SK-N-SH (cell line): Measurements from ENCODE around the gene LTF.

Source experiments
- CTCF ChIP-seq: fragments of 200-600 bp; sonication (generic); IDR thresholded peaks from 2 replicates; pipeline ENCODE4 v1.6.1; 2017; ENCODE audit warnings: antibody characterized with exemption, mild to moderate bottlenecking, moderate library complexity
- EP300 ChIP-seq, 2 experiments: IDR thresholded peaks; 2 replicates each; pipeline versions ENCODE4 v1.4.0 to v1.6.1; 2012; ENCODE audit warnings: borderline replicate concordance in 1 of 2, low read depth in 1 of 2, low read length in 1 of 2
- EZH2phosphoT487 ChIP-seq: fragments of 200-600 bp; sonication (generic); IDR thresholded peaks from 2 replicates; pipeline ENCODE4 v1.6.1; 2017; ENCODE audit warnings: low read depth, mixed run types, mild to moderate bottlenecking, antibody characterized with exemption, moderate library complexity, borderline replicate concordance
- FOXJ3 ChIP-seq: sonication (generic); formaldehyde crosslinking; IDR thresholded peaks from 2 replicates; pipeline ENCODE4 v1.5.1; 2020; ENCODE audit warnings: mild to moderate bottlenecking, missing genetic modification reagents
- FOXM1 ChIP-seq: IDR thresholded peaks from 2 replicates; pipeline ENCODE4 v1.4.0; 2012; ENCODE audit warnings: low read depth, mild to moderate bottlenecking
- JUND ChIP-seq: IDR thresholded peaks from 2 replicates; pipeline ENCODE4 v1.4.0; 2012
- MXI1 ChIP-seq: IDR thresholded peaks from 2 replicates; pipeline ENCODE4 v1.6.1; 2012; ENCODE audit warnings: mild to moderate bottlenecking, low read depth, low read length, improper control_type of control experiment
- NRF1 ChIP-seq: IDR thresholded peaks from 2 replicates; pipeline ENCODE4 v1.6.1; 2012; ENCODE audit warnings: low read depth, mild to moderate bottlenecking, low read length
- POLR2AphosphoS5 ChIP-seq: IDR thresholded peaks from 2 replicates; pipeline ENCODE4 v1.6.1; 2012; ENCODE audit warnings: low read depth, low read length
- RCOR1 ChIP-seq: fragments of 150-350 bp; IDR thresholded peaks from 2 replicates; pipeline ENCODE4 v1.6.1; 2017; ENCODE audit warnings: antibody characterized with exemption, low read length
- SIN3A ChIP-seq: IDR thresholded peaks from 2 replicates; pipeline ENCODE4 v1.6.1; 2012; ENCODE audit warnings: low read depth, mild to moderate bottlenecking, low read length, moderate library complexity, borderline replicate concordance
- TAF1 ChIP-seq: IDR thresholded peaks from 2 replicates; pipeline ENCODE4 v1.6.1; 2012; ENCODE audit warnings: low read depth, mild to moderate bottlenecking, low read length, moderate library complexity, borderline replicate concordance
- TF ChIP-seq, protein P1 (sequence below): IDR thresholded peaks from 2 replicates; pipeline ENCODE4 v1.6.1; 2012; ENCODE audit warnings: mild to moderate bottlenecking, low read depth, low read length, moderate library complexity

- no peak for TF ChIP-seq POLR2AphosphoS5
- TF ChIP-seq CTCF: no peak
- TF ChIP-seq FOXM1: no peak
- TF ChIP-seq FOXJ3 (CRISPR knock-in tag): no peak
- TF ChIP-seq, protein P1, sequence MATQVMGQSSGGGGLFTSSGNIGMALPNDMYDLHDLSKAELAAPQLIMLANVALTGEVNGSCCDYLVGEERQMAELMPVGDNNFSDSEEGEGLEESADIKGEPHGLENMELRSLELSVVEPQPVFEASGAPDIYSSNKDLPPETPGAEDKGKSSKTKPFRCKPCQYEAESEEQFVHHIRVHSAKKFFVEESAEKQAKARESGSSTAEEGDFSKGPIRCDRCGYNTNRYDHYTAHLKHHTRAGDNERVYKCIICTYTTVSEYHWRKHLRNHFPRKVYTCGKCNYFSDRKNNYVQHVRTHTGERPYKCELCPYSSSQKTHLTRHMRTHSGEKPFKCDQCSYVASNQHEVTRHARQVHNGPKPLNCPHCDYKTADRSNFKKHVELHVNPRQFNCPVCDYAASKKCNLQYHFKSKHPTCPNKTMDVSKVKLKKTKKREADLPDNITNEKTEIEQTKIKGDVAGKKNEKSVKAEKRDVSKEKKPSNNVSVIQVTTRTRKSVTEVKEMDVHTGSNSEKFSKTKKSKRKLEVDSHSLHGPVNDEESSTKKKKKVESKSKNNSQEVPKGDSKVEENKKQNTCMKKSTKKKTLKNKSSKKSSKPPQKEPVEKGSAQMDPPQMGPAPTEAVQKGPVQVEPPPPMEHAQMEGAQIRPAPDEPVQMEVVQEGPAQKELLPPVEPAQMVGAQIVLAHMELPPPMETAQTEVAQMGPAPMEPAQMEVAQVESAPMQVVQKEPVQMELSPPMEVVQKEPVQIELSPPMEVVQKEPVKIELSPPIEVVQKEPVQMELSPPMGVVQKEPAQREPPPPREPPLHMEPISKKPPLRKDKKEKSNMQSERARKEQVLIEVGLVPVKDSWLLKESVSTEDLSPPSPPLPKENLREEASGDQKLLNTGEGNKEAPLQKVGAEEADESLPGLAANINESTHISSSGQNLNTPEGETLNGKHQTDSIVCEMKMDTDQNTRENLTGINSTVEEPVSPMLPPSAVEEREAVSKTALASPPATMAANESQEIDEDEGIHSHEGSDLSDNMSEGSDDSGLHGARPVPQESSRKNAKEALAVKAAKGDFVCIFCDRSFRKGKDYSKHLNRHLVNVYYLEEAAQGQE: no peak
- no peak for TF ChIP-seq TAF1
- TF ChIP-seq RCOR1: no peak
- TF ChIP-seq EP300 (IDR thresholded peaks at IDR 0.05; ENCODE audit: borderline replicate concordance in 1 of 2, low read depth in 1 of 2, low read length in 1 of 2): no peak
- TF ChIP-seq MXI1: no peak
- no peak for TF ChIP-seq NRF1
- TF ChIP-seq EZH2phosphoT487: no peak
- TF ChIP-seq SIN3A: no peak
- no peak for TF ChIP-seq JUND
Observed at GRCh38 chr3:46463120-46463867, 1.4 kb downstream of the LTF start.
